ENCODE results near the gene TREM1. TPM values are rescaled to one million over a fixed set of nuclear protein-coding genes. Genes with fewer than 3 reads are reported as not detected.

Gene TREM1
- total RNA-seq, 3 donors from 2014 or later, result 0.98 to 2.8 (median 1.3) TPM

- Histone ChIP-seq H3K4me1 (no peaks in the 10 kb centered on the region), H3K36me3 (no peaks in the 10 kb centered on the region), H3K27me3 (no peaks in the 10 kb centered on the region), H3K9me3 (no peaks in the 10 kb centered on the region), H3K27ac (no peak overlapping the region), H3K4me3 (no peak overlapping the region)
- intact Hi-C loops (cut with DNase I; ENCODE audit: low total_unique reads), result no loop called here
- TF ChIP-seq CTCF (IDR thresholded peaks at IDR 0.05) (no peak), POLR2A (IDR thresholded peaks at IDR 0.05) (no peak), POLR2AphosphoS5 (IDR thresholded peaks at IDR 0.05) (no peak)
- DNase-seq (ENCODE audit: low spot score in 2 of 2), result no peak
These were observed 16.8 kb downstream of the TREM1 start for GRCh38 chr6:41269716-41270115.

- H3K27ac ChIP-seq, result no peak overlapping the region
- H3K27me3 ChIP-seq, result no peaks in the 10 kb centered on the region
- no peak for DNase-seq (ENCODE audit: low spot score in 2 of 2)
- TF ChIP-seq POLR2A (IDR thresholded peaks at IDR 0.05) (no peak), POLR2AphosphoS5 (IDR thresholded peaks at IDR 0.05) (no peak), CTCF (IDR thresholded peaks at IDR 0.05) (no peak)
- H3K9me3 ChIP-seq, result no peaks in the 10 kb centered on the region
- no peak overlapping the region for H3K4me3 ChIP-seq
- no peaks in the 10 kb centered on the region for H3K4me1 ChIP-seq
- intact Hi-C loops (cut with DNase I; ENCODE audit: low total_unique reads), result no loop called here
- no peaks in the 10 kb centered on the region for H3K36me3 ChIP-seq
These were observed 17.3 kb downstream of the TREM1 start for GRCh38 chr6:41269166-41269565.

GRCh38 chr6:41268478-41268877, 18.0 kb downstream of the TREM1 start:
- H3K27ac ChIP-seq, result no peak overlapping the region
- H3K4me1 ChIP-seq, result no peaks in the 10 kb centered on the region
- H3K9me3 ChIP-seq, result peaks cover 0 to 4% of the 10 kb centered on the region in 2 donors
- H3K36me3 ChIP-seq, result no peaks in the 10 kb centered on the region
- H3K27me3 ChIP-seq, result no peaks in the 10 kb centered on the region
- H3K4me3 ChIP-seq, result no peak overlapping the region
- intact Hi-C loops (cut with DNase I; ENCODE audit: low total_unique reads), result no loop called here
- DNase-seq (ENCODE audit: low spot score in 2 of 2), result no peak
- no peak for TF ChIP-seq POLR2AphosphoS5 (IDR thresholded peaks at IDR 0.05)
- no peak for TF ChIP-seq POLR2A (IDR thresholded peaks at IDR 0.05)
- no peak for TF ChIP-seq CTCF (IDR thresholded peaks at IDR 0.05)

- Histone ChIP-seq H3K9me3 (peaks cover 0 to 21% of the 10 kb centered on the region in 2 donors), H3K27ac (no peak overlapping the region), H3K36me3 (no peaks in the 10 kb centered on the region), H3K27me3 (no peaks in the 10 kb centered on the region), H3K4me1 (no peaks in the 10 kb centered on the region), H3K4me3 (no peak overlapping the region)
- no peak for DNase-seq (ENCODE audit: low spot score in 2 of 2)
- intact Hi-C loops (cut with DNase I; ENCODE audit: low total_unique reads), result no loop called here
- TF ChIP-seq POLR2AphosphoS5 (IDR thresholded peaks at IDR 0.05) (no peak), CTCF (IDR thresholded peaks at IDR 0.05) (no peak)
These were observed 19.9 kb downstream of the TREM1 start for GRCh38 chr6:41266541-41266940.

- intact Hi-C loops (cut with DNase I; ENCODE audit: low total_unique reads), result no loop called here
- H3K4me3 ChIP-seq, result no peak overlapping the region
- no peaks in the 10 kb centered on the region for H3K27me3 ChIP-seq
- H3K27ac ChIP-seq, result no peak overlapping the region
- no peak for TF ChIP-seq CTCF (IDR thresholded peaks at IDR 0.05)
- no peak for TF ChIP-seq POLR2A (IDR thresholded peaks at IDR 0.05)
- TF ChIP-seq POLR2AphosphoS5 (IDR thresholded peaks at IDR 0.05), result no peak
- peaks cover 0 to 22% of the 10 kb centered on the region in 2 donors for H3K9me3 ChIP-seq
- no peak for DNase-seq (ENCODE audit: low spot score in 2 of 2)
- H3K4me1 ChIP-seq, result no peaks in the 10 kb centered on the region
- no peaks in the 10 kb centered on the region for H3K36me3 ChIP-seq
These were observed 23.2 kb downstream of the TREM1 start for GRCh38 chr6:41263267-41263666.

All from breast epithelium (tissue), 4 donors.